IMR-90 (cell line): ENCODE results near the gene PTPRH. TPM values are rescaled to one million over a fixed set of nuclear protein-coding genes. Genes with fewer than 3 reads are reported as not detected.

ENCODE experiments used
- ATAC-seq: fragments of 200-7000 bp; cut with Tn5 transposase; 2 replicates; pipeline ENCODE4 v1.9.1; 2020; ENCODE audit warnings: low read depth, mild to moderate bottlenecking, moderate library complexity
- BruUV-seq: library from RNA; stranded (reverse); fragments of 400-500 nt; replicated peaks from 2 replicates; lab custom pipeline; 2021; lab: Mats Ljungman, UMichigan
- CTCF ChIA-PET: fragments of 300-600 bp; formaldehyde crosslinking; extraction: SDS; loops from one replicate; lab custom pipeline; 2021; ENCODE audit warnings: antibody characterized with exemption; lab: Yijun Ruan, JAX
- POLR2A ChIA-PET: fragments of 300-600 bp; sonication (Branson Sonifier 250); formaldehyde crosslinking; loops from one replicate; lab custom pipeline; 2022; ENCODE audit warnings: antibody characterized with exemption; ENCODE audit not compliant: unreplicated experiment; lab: Charles Lee
- DNase-seq: peaks from one replicate; pipeline ENCODE4 v3.0.0; 2013
- H2AFZ ChIP-seq: replicated peaks from 2 replicates; pipeline ENCODE3; 2013; ENCODE audit warnings: low read length, mild to moderate bottlenecking; ENCODE audit not compliant: poor library complexity
- H2AK5ac ChIP-seq: 2 replicates; pipeline ENCODE4 v1.6.1; 2013; ENCODE audit warnings: low read depth, low read length, inconsistent platforms
- H2AK9ac ChIP-seq: replicated peaks from 2 replicates; pipeline ENCODE3; 2013; ENCODE audit warnings: mild to moderate bottlenecking, low read depth, low read length, moderate library complexity; ENCODE audit not compliant: poor library complexity
- H2BK120ac ChIP-seq: 2 replicates; pipeline ENCODE4 v1.6.1; 2013; ENCODE audit warnings: low read depth, low read length, inconsistent platforms
- H2BK15ac ChIP-seq: 3 replicates; pipeline ENCODE4 v1.6.1; 2013; ENCODE audit warnings: low read depth, low read length, inconsistent platforms
- H2BK20ac ChIP-seq: 2 replicates; pipeline ENCODE4 v1.6.1; 2013; ENCODE audit warnings: low read depth, mild to moderate bottlenecking, inconsistent platforms, low read length, moderate library complexity
- H2BK5ac ChIP-seq: 2 replicates; pipeline ENCODE4 v1.6.1; 2013; ENCODE audit warnings: mild to moderate bottlenecking, low read depth, low read length, inconsistent platforms; ENCODE audit not compliant: poor library complexity, severe bottlenecking
- H3K14ac ChIP-seq: replicated peaks from 2 replicates; pipeline ENCODE4 v1.6.1; 2013; ENCODE audit warnings: low read depth, low read length, inconsistent platforms
- H3K18ac ChIP-seq: 2 replicates; pipeline ENCODE4 v1.6.1; 2013; ENCODE audit warnings: low read depth, low read length, control low read depth
- H3K23ac ChIP-seq: 2 replicates; pipeline ENCODE4 v1.6.1; 2013; ENCODE audit warnings: low read depth, low read length, inconsistent platforms
- H3K27ac ChIP-seq: 2 replicates; pipeline ENCODE4 v1.5.1; 2013; ENCODE audit warnings: mild to moderate bottlenecking, control low read depth, low read length; ENCODE audit not compliant: insufficient read depth
- H3K27me3 ChIP-seq: 2 replicates; pipeline ENCODE4 v1.6.1; 2013; ENCODE audit warnings: low read length; ENCODE audit not compliant: control insufficient read depth, insufficient read depth
- H3K36me3 ChIP-seq: 2 replicates; pipeline ENCODE4 v1.6.1; 2013; ENCODE audit warnings: low read length, mixed read lengths; ENCODE audit not compliant: control insufficient read depth, insufficient read depth
- H3K4ac ChIP-seq: 2 replicates; pipeline ENCODE4 v1.6.1; 2013; ENCODE audit warnings: low read depth, low read length, inconsistent platforms
- H3K4me1 ChIP-seq: 2 replicates; pipeline ENCODE4 v1.6.1; 2013; ENCODE audit warnings: low read length, mixed read lengths; ENCODE audit not compliant: control insufficient read depth, insufficient read depth
- H3K4me2 ChIP-seq: 2 replicates; pipeline ENCODE4 v1.6.1; 2013; ENCODE audit warnings: low read depth, mild to moderate bottlenecking, control low read depth, low read length, moderate library complexity
- H3K4me3 ChIP-seq: 2 replicates; pipeline ENCODE4 v1.5.1; 2013; ENCODE audit warnings: low read depth, mild to moderate bottlenecking, control low read depth, low read length, moderate library complexity; ENCODE audit not compliant: insufficient read depth
- H3K56ac ChIP-seq: 2 replicates; pipeline ENCODE4 v1.6.1; 2013; ENCODE audit warnings: low read length, inconsistent platforms; ENCODE audit not compliant: insufficient read depth; ENCODE audit errors: extremely low read depth
- H3K79me1 ChIP-seq, 2 experiments: 2 replicates each; pipeline ENCODE4 v1.6.1; 2013; ENCODE audit warnings: low read length in 2 of 2, inconsistent platforms in 1 of 2, low read depth in 1 of 2
- H3K9ac ChIP-seq: 2 replicates; pipeline ENCODE4 v1.6.1; 2013; ENCODE audit warnings: low read depth, low read length, control low read depth
- H3K9me1 ChIP-seq: 2 replicates; pipeline ENCODE4 v1.6.1; 2013; ENCODE audit warnings: low read length, inconsistent platforms; ENCODE audit not compliant: insufficient read depth
- H3K9me3 ChIP-seq: 2 replicates; pipeline ENCODE4 v1.6.1; 2013; ENCODE audit warnings: low read length; ENCODE audit not compliant: control insufficient read depth, insufficient read depth
- H4K20me1 ChIP-seq: 2 replicates; pipeline ENCODE4 v1.6.1; 2013; ENCODE audit warnings: low read length, inconsistent platforms; ENCODE audit not compliant: insufficient read depth
- H4K5ac ChIP-seq: 2 replicates; pipeline ENCODE4 v1.6.1; 2013; ENCODE audit warnings: mild to moderate bottlenecking, low read depth, low read length, control low read depth
- H4K8ac ChIP-seq, 2 experiments: 2 replicates each; pipeline ENCODE4 v1.6.1; 2013; ENCODE audit warnings: low read depth in 2 of 2, low read length in 2 of 2, control low read depth in 1 of 2, inconsistent platforms in 1 of 2
- H4K91ac ChIP-seq: 2 replicates; pipeline ENCODE4 v1.6.1; 2013; ENCODE audit warnings: low read depth, low read length, inconsistent platforms; ENCODE audit not compliant: insufficient read depth
- BHLHE40 ChIP-seq: fragments of 150-350 bp; IDR thresholded peaks from 2 replicates; pipeline ENCODE4 v1.6.1; 2016; ENCODE audit warnings: mild to moderate bottlenecking, low read depth, low read length
- MAFK ChIP-seq: IDR thresholded peaks from 2 replicates; pipeline ENCODE4 v1.6.1; 2012; ENCODE audit warnings: low read depth, low read length, improper control_type of control experiment
- NFE2L2 ChIP-seq: fragments of 150-350 bp; IDR thresholded peaks from 2 replicates; pipeline ENCODE4 v1.6.1; 2016; ENCODE audit warnings: low read depth, mild to moderate bottlenecking, low read length
- RCOR1 ChIP-seq: IDR thresholded peaks from 2 replicates; pipeline ENCODE4 v1.6.1; 2012; ENCODE audit warnings: mild to moderate bottlenecking, low read length, improper control_type of control experiment; ENCODE audit not compliant: insufficient replicate concordance
- RFX5 ChIP-seq: IDR thresholded peaks from 2 replicates; pipeline ENCODE4 v1.8.0; 2012; ENCODE audit warnings: low read depth, mild to moderate bottlenecking, low read length, moderate library complexity
- WGBS, 2 experiments: methylation state at CpG; one replicate each; pipeline versions ENCODE4 v1.1.5 to v1.1.7; 2013; ENCODE audit warnings: missing lambda C conversion rate in 2 of 2; ENCODE audit not compliant: insufficient read length in 1 of 2; ENCODE audit errors: extremely low coverage in 2 of 2; 5-methylcytosine and 5-hydroxymethylcytosine counted together
- dilution Hi-C: fragments of 300-500 bp; cut with HindIII; formaldehyde crosslinking; loops from one replicate; pipeline ENCODE4 v1.14.3; 2018; ENCODE audit warnings: low sequenced_read_pairs; ENCODE audit not compliant: unreplicated experiment
- in situ Hi-C: fragments of 300-500 bp; cut with MboI; formaldehyde crosslinking; loops from 3 replicates; pipeline ENCODE4 v1.14.3; 2019; ENCODE audit warnings: low sequenced_read_pairs, inconsistent platforms, mixed read lengths
- intact Hi-C: fragments of 100-400 bp; cut with micrococcal nuclease; formaldehyde crosslinking; loops from 2 replicates; pipeline ENCODE4 v1.10.0; 2022
- polyA plus RNA-seq, 3 experiments: library from polyadenylated mRNA; depleted of rRNA; stranded (reverse); fragments of >200 nt; gene quantifications; 2 replicates each; pipeline ENCODE4 v1.2.3, GENCODE V29; 2012; ENCODE audit warnings: low replicate concordance in 1 of 3
- total RNA-seq: library from RNA; depleted of rRNA; stranded (reverse); fragments of >200 nt; gene quantifications from 2 replicates; pipeline ENCODE4 v1.2.3, GENCODE V29; 2012
- TF ChIP-seq, protein P1 (sequence below): fragments of 150-350 bp; IDR thresholded peaks from 2 replicates; pipeline ENCODE4 v1.6.1; 2016; ENCODE audit warnings: low read depth, mild to moderate bottlenecking, low read length, moderate library complexity, borderline replicate concordance
- TF ChIP-seq, protein P2 (sequence below): conservative IDR thresholded peaks from 2 replicates; pipeline ENCODE4 v1.5.1; 2012; ENCODE audit warnings: mild to moderate bottlenecking, low read depth, low read length, improper control_type of control experiment

PTPRH gene
- total and polyA plus RNA-seq, 2 of the 4 experiments (the other 2 are of a cell fraction): 1.3 to 3.4 TPM

DNA sequence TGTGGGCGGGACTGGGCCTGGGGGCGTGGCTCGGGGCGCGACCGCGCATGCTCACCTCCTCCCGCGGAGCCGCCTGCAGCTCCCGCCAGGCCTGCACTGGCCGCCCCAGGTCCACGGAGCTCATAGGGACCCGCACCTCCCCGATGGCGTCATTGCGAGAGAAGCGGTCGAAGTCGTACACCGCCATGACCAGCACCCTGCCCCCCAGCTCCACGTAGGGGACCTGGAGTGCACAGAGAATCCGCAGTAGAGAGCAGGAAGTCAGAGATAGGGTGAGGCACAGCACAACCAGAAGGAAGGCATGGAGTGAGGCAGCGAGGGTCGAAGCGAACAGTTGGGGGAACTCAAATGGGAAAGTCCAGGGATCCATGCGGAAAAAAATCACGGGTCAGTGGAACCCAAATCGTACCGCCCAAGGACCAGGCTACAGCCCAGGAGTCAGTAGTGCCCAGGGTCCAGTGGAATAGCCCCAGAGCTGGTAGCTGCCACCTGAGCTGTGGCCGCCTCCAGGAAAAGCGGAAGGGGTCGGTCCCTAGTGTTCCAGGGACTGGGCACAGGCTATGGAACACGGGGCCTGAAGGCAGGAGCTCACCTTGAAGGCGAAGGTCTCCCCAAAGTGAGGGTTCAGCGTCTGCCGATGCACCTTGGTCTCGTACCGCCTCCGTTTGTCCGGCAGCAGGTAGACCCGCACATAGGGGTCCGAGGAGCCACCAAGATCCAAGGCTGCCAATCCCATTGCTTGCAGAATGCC, 34.0 kb downstream of the PTPRH start:
- Histone ChIP-seq H3K36me3 (no peaks in the 10 kb centered on the region), H3K23ac (no peak overlapping the region), H3K4me1 (peaks cover 8% of the 10 kb centered on the region), H3K56ac (no peak overlapping the region), H2BK5ac (no peak overlapping the region), H2BK120ac (no peak overlapping the region), H3K9me1 (no peaks in the 10 kb centered on the region), H3K14ac (no peak overlapping the region), H3K27ac (no peak overlapping the region), H3K9ac (no peak overlapping the region), H3K18ac (no peak overlapping the region), H2AK9ac (no peak overlapping the region), H3K9me3 (no peaks in the 10 kb centered on the region), H3K4ac (no peak overlapping the region), H3K4me2 (no peak overlapping the region), H2AFZ (no peak overlapping the region), H2BK20ac (no peak overlapping the region), H4K5ac (no peak overlapping the region), H3K79me1 (no peaks in the 10 kb centered on the region), H3K27me3 (peaks cover 16% of the 10 kb centered on the region), H3K4me3 (no peak overlapping the region), H2AK5ac (no peak overlapping the region), H4K91ac (no peak overlapping the region), H4K20me1 (peaks cover 10% of the 10 kb centered on the region), H2BK15ac (no peak overlapping the region), H4K8ac (no peak overlapping the region)
- dilution Hi-C loops (no loop called here), in situ Hi-C loops (no loop called here), intact Hi-C loops (no loop called here)
- ChIA-PET POLR2A (no interaction called here), CTCF (no interaction called here)
- no peak for ATAC-seq
- 73% methylated on average over 16 of the region's 43 CpGs; no CpG with 5 or more reads in 1 of the 2 experiments for WGBS, 2 experiments
- TF ChIP-seq BHLHE40 (no peak), RCOR1 (no peak), RFX5 (no peak), MAFK (no peak), NFE2L2 (no peak)
- TF ChIP-seq, protein P1, sequence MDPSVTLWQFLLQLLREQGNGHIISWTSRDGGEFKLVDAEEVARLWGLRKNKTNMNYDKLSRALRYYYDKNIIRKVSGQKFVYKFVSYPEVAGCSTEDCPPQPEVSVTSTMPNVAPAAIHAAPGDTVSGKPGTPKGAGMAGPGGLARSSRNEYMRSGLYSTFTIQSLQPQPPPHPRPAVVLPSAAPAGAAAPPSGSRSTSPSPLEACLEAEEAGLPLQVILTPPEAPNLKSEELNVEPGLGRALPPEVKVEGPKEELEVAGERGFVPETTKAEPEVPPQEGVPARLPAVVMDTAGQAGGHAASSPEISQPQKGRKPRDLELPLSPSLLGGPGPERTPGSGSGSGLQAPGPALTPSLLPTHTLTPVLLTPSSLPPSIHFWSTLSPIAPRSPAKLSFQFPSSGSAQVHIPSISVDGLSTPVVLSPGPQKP: no peak
- TF ChIP-seq, protein P2, sequence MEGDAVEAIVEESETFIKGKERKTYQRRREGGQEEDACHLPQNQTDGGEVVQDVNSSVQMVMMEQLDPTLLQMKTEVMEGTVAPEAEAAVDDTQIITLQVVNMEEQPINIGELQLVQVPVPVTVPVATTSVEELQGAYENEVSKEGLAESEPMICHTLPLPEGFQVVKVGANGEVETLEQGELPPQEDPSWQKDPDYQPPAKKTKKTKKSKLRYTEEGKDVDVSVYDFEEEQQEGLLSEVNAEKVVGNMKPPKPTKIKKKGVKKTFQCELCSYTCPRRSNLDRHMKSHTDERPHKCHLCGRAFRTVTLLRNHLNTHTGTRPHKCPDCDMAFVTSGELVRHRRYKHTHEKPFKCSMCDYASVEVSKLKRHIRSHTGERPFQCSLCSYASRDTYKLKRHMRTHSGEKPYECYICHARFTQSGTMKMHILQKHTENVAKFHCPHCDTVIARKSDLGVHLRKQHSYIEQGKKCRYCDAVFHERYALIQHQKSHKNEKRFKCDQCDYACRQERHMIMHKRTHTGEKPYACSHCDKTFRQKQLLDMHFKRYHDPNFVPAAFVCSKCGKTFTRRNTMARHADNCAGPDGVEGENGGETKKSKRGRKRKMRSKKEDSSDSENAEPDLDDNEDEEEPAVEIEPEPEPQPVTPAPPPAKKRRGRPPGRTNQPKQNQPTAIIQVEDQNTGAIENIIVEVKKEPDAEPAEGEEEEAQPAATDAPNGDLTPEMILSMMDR: no peak
- DNase-seq: no peak
- no TSS peak for BruUV-seq
